Measurements from ENCODE around the gene NPAS2. TPM values are rescaled to one million over a fixed set of nuclear protein-coding genes. Genes with fewer than 3 reads are reported as not detected.

NPAS2 gene
- total RNA-seq, 1 donor from 2014 or later = 39.4 TPM

GRCh38 chr2:100887713-100888495 is 68.0 kb downstream of the NPAS2 start:
- H3K27ac ChIP-seq = no peak overlapping the region
- no peaks in the 10 kb centered on the region for H3F3A ChIP-seq (ENCODE audit: low read depth)
- no peak overlapping the region for H3K4me3 Mint-ChIP-seq
- H3K36me3 ChIP-seq = no peaks in the 10 kb centered on the region
- TF ChIP-seq CTCF (IDR thresholded peaks at IDR 0.05) (no peak), EZH2phosphoT487 (IDR thresholded peaks at IDR 0.05) (no peak), EZH2 (IDR thresholded peaks at IDR 0.05) (no peak)
- H3K9me3 Mint-ChIP-seq = no peaks in the 10 kb centered on the region
- no peak overlapping the region for H3K9ac ChIP-seq
- no peak overlapping the region for H3K27ac Mint-ChIP-seq
- no peaks in the 10 kb centered on the region for H4K20me1 ChIP-seq (ENCODE audit: low read depth)
- no peaks in the 10 kb centered on the region for H3K79me2 ChIP-seq (ENCODE audit: low read depth)
- no peaks in the 10 kb centered on the region for H3K27me3 ChIP-seq
- peaks cover 7% of the 10 kb centered on the region for H3K4me1 Mint-ChIP-seq
- no peak overlapping the region for H3K4me2 ChIP-seq
- no peak overlapping the region for H2AFZ ChIP-seq (replicated peaks)
- H3K4me1 ChIP-seq = no peaks in the 10 kb centered on the region
- no peaks in the 10 kb centered on the region for H3K36me3 Mint-ChIP-seq
- H3K9me3 ChIP-seq (ENCODE audit: low read depth) = no peaks in the 10 kb centered on the region
- H3K4me3 ChIP-seq = no peak overlapping the region
- H3K27me3 Mint-ChIP-seq (ENCODE audit: insufficient read depth, low read depth) = peaks cover 12% of the 10 kb centered on the region
- DNase-seq (ENCODE audit: low spot score) = no peak

- Histone ChIP-seq H3K4me2 (no peak overlapping the region), H3K27me3 (no peaks in the 10 kb centered on the region), H3K9me3 (ENCODE audit: low read depth) (no peaks in the 10 kb centered on the region), H3K79me2 (ENCODE audit: low read depth) (no peaks in the 10 kb centered on the region), H3K4me1 (no peaks in the 10 kb centered on the region), H3K9ac (no peak overlapping the region), H4K20me1 (ENCODE audit: low read depth) (no peaks in the 10 kb centered on the region), H3K27ac (no peak overlapping the region), H3K4me3 (no peak overlapping the region), H2AFZ (replicated peaks) (no peak overlapping the region), H3K36me3 (no peaks in the 10 kb centered on the region), H3F3A (ENCODE audit: low read depth) (no peaks in the 10 kb centered on the region)
- Mint-ChIP-seq H3K27ac (no peak overlapping the region), H3K4me1 (peaks cover 7% of the 10 kb centered on the region), H3K36me3 (no peaks in the 10 kb centered on the region), H3K9me3 (no peaks in the 10 kb centered on the region), H3K4me3 (no peak overlapping the region), H3K27me3 (ENCODE audit: insufficient read depth, low read depth) (peaks cover 6% of the 10 kb centered on the region)
- no peak for DNase-seq (ENCODE audit: low spot score)
- TF ChIP-seq EZH2 (IDR thresholded peaks at IDR 0.05) (no peak), EZH2phosphoT487 (IDR thresholded peaks at IDR 0.05) (no peak), CTCF (IDR thresholded peaks at IDR 0.05) (no peak)
These were observed 68.7 kb downstream of the NPAS2 start for GRCh38 chr2:100888601-100889000.

- Histone ChIP-seq H3K4me2 (no peak overlapping the region), H3K27me3 (no peaks in the 10 kb centered on the region), H3K4me1 (no peaks in the 10 kb centered on the region), H2AFZ (replicated peaks) (no peak overlapping the region), H4K20me1 (ENCODE audit: low read depth) (no peaks in the 10 kb centered on the region), H3K27ac (no peak overlapping the region), H3K79me2 (ENCODE audit: low read depth) (no peaks in the 10 kb centered on the region), H3K9me3 (ENCODE audit: low read depth) (no peaks in the 10 kb centered on the region), H3F3A (ENCODE audit: low read depth) (no peaks in the 10 kb centered on the region), H3K9ac (no peak overlapping the region), H3K36me3 (no peaks in the 10 kb centered on the region), H3K4me3 (no peak overlapping the region)
- H3K4me1 Mint-ChIP-seq = peaks cover 7% of the 10 kb centered on the region
- no peaks in the 10 kb centered on the region for H3K36me3 Mint-ChIP-seq
- no peak overlapping the region for H3K27ac Mint-ChIP-seq
- H3K4me3 Mint-ChIP-seq = no peak overlapping the region
- TF ChIP-seq EZH2phosphoT487 (IDR thresholded peaks at IDR 0.05) = no peak
- TF ChIP-seq CTCF (IDR thresholded peaks at IDR 0.05) = no peak
- TF ChIP-seq EZH2 (IDR thresholded peaks at IDR 0.05) = no peak
- H3K27me3 Mint-ChIP-seq (ENCODE audit: insufficient read depth, low read depth) = peaks cover 5% of the 10 kb centered on the region
- no peak for DNase-seq (ENCODE audit: low spot score)
- H3K9me3 Mint-ChIP-seq = no peaks in the 10 kb centered on the region
These were observed 69.3 kb downstream of the NPAS2 start for GRCh38 chr2:100889286-100889685.
